Progenitor cell of endocrine pancreas (in vitro differentiated cells): Measurements from ENCODE around the gene PPP1R13L. TPM values are rescaled to one million over a fixed set of nuclear protein-coding genes. Genes with fewer than 3 reads are reported as not detected.
A peak's percentile ranks its signal among the peaks of the same experiment; 100 is the strongest.
"Not testable (repeated sequence)": the region's sequence is repeated elsewhere in the genome, so short reads cannot be mapped to it uniquely, and the experiment has no call there.

Experiments used
- DNase-seq: peaks from one replicate; pipeline ENCODE4 v3.0.0; 2021; ENCODE audit warnings: low spot score; ENCODE audit not compliant: unreplicated experiment
- H3K27ac Mint-ChIP-seq: 2 replicates; pipeline ENCODE4 v1.8.0; 2021; ENCODE audit warnings: mild to moderate bottlenecking, moderate library complexity, mixed read lengths
- H3K27me3 Mint-ChIP-seq: 2 replicates; pipeline ENCODE4 v1.8.0; 2021; ENCODE audit warnings: mixed read lengths
- H3K36me3 Mint-ChIP-seq: 2 replicates; pipeline ENCODE4 v1.8.0; 2022; ENCODE audit warnings: mixed read lengths; ENCODE audit not compliant: insufficient read depth
- H3K4me1 Mint-ChIP-seq: 2 replicates; pipeline ENCODE4 v1.8.0; 2021; ENCODE audit warnings: low read depth, mixed read lengths
- H3K4me3 Mint-ChIP-seq: 2 replicates; pipeline ENCODE4 v1.8.0; 2021; ENCODE audit warnings: low read depth, mild to moderate bottlenecking, moderate library complexity, mixed read lengths
- H3K9me3 Mint-ChIP-seq: 2 replicates; pipeline ENCODE4 v1.8.0; 2021; ENCODE audit warnings: low read depth, mixed read lengths
- total RNA-seq: library from RNA; stranded (reverse); gene quantifications from 2 replicates; pipeline ENCODE4 v1.2.1, GENCODE V29; 2021
- TF ChIP-seq, protein P1 (sequence below): fragments of 200-600 bp; sonication (generic); IDR thresholded peaks from one replicate; pipeline ENCODE4 v1.5.0; 2021; ENCODE audit warnings: antibody characterized with exemption, mild to moderate bottlenecking; ENCODE audit not compliant: unreplicated experiment

The PPP1R13L gene
- total RNA-seq, 1 donor from 2014 or later, result 27.2 TPM

DNA sequence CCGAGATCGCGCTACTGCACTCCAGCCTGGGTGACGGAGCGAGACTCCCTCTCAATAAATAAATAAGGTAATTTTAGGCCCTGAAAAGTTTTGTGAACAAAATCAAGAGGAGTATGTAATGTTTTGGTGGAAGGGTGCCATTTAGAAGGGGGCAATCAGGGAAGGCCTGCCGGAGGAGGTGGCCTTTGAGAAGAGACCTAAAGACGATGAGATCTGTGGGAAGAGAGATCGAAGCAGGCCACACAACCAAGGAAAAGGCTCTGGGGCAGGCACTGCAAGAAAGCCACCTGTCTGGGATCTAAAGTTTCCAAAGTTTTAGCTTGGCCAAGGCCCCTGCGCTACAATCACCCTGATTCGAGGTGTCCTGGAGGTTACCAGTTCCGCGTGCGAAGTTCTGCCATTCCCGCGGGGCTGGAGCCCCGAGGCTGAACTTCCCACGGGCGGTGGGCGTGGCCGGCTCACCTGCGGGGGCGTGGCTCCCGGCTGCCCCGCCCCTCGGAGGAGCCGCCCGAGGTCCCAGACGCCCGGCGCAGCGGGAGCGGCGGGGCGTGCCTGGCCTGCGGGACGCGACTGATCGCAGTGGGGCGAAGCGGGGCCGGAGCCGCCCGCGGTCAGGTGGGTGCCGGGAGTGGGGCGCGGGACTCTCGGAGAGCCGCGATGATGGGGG is 64.5 kb downstream of the PPP1R13L start, which contains the start of gene KLC3:
TSS of gene KLC3 (plus strand) at position 519 of the 667 bp plus-strand sequence. CDS start 4,792 bp downstream, outside the sequence.
- TF ChIP-seq, protein P1, sequence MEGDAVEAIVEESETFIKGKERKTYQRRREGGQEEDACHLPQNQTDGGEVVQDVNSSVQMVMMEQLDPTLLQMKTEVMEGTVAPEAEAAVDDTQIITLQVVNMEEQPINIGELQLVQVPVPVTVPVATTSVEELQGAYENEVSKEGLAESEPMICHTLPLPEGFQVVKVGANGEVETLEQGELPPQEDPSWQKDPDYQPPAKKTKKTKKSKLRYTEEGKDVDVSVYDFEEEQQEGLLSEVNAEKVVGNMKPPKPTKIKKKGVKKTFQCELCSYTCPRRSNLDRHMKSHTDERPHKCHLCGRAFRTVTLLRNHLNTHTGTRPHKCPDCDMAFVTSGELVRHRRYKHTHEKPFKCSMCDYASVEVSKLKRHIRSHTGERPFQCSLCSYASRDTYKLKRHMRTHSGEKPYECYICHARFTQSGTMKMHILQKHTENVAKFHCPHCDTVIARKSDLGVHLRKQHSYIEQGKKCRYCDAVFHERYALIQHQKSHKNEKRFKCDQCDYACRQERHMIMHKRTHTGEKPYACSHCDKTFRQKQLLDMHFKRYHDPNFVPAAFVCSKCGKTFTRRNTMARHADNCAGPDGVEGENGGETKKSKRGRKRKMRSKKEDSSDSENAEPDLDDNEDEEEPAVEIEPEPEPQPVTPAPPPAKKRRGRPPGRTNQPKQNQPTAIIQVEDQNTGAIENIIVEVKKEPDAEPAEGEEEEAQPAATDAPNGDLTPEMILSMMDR, result no peak
- H3K4me1 Mint-ChIP-seq, result peaks cover 3% of the 10 kb centered on the region
- H3K27ac Mint-ChIP-seq, result no peak within 1 kb of the TSS
- no peaks in the 10 kb centered on the region for H3K9me3 Mint-ChIP-seq
- peaks cover 31% of the 10 kb centered on the region for H3K27me3 Mint-ChIP-seq
- H3K36me3 Mint-ChIP-seq, result no peaks in the 10 kb centered on the region
- peak within 1 kb of the TSS; percentile 45 for H3K4me3 Mint-ChIP-seq
- peak; percentile 57 for DNase-seq

- no peaks in the 10 kb centered on the region for H3K36me3 Mint-ChIP-seq
- peaks cover 28% of the 10 kb centered on the region for H3K27me3 Mint-ChIP-seq
- TF ChIP-seq, protein P1, result no peak
- peaks cover 2% of the 10 kb centered on the region for H3K4me1 Mint-ChIP-seq
- DNase-seq, result no peak
- peak overlapping the region; percentile 45 for H3K4me3 Mint-ChIP-seq
- H3K27ac Mint-ChIP-seq, result no peak overlapping the region
- no peaks in the 10 kb centered on the region for H3K9me3 Mint-ChIP-seq
These were observed 65.2 kb downstream of the PPP1R13L start for GRCh38 chr19:45339629-45340028.

DNA sequence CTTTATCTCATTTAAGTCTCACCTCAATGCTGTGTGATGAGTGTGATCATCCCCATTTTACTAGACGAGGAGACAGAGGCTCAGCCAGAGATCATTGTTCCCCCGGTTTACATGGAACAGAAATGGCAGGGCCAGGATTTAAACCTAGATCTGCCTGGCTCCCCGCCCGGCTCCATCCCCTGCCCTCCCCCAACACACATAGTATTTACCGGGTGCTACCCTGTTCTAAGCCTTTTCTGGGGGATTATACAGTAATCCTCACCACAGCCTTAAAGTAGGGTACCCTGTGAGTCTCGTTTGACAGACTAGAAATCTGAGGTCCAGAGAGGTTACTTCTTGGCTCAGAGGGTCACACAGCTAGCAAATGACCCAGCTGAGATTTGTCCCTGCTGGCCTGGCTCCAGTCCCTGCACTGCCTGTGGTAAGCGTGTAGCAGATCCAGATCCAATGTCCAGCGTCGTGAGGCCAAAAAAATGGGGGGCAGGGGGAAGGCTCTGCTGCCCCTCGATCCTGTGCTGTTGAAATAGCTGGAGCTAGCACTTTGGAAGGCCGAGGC is 68.1 kb downstream of the PPP1R13L start:
- DNase-seq, result no peak
- Mint-ChIP-seq H3K27me3 (peaks cover 20% of the 10 kb centered on the region), H3K27ac (no peak overlapping the region), H3K4me1 (peaks cover 2% of the 10 kb centered on the region), H3K36me3 (no peaks in the 10 kb centered on the region), H3K9me3 (no peaks in the 10 kb centered on the region), H3K4me3 (no peak overlapping the region)
- TF ChIP-seq, protein P1, result no peak

DNA sequence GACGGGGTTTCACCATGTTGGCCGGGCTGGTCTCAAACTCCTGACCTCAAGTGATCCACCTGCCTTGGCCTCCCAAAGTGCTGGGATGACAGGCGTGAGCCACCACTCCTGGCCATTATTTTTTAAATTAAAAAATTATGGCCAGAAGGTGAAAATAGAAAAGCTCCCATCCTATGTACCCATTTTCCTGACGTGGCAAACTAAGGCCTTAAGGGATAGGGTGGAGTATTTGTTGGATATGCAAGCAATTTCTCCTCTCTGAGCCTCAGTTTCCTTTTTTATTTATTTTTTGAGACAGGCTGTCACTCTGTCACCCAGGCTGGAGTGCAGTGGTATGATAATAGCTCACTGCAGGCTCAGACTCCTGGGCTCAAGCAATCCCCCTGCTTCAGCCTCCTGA is 70.0 kb downstream of the PPP1R13L start:
- DNase-seq, H3K4me3 Mint-ChIP-seq, H3K36me3 Mint-ChIP-seq, H3K27ac Mint-ChIP-seq, H3K9me3 Mint-ChIP-seq, H3K4me1 Mint-ChIP-seq: not testable (repeated sequence)
- peaks cover 14% of the 10 kb centered on the region for H3K27me3 Mint-ChIP-seq

DNA sequence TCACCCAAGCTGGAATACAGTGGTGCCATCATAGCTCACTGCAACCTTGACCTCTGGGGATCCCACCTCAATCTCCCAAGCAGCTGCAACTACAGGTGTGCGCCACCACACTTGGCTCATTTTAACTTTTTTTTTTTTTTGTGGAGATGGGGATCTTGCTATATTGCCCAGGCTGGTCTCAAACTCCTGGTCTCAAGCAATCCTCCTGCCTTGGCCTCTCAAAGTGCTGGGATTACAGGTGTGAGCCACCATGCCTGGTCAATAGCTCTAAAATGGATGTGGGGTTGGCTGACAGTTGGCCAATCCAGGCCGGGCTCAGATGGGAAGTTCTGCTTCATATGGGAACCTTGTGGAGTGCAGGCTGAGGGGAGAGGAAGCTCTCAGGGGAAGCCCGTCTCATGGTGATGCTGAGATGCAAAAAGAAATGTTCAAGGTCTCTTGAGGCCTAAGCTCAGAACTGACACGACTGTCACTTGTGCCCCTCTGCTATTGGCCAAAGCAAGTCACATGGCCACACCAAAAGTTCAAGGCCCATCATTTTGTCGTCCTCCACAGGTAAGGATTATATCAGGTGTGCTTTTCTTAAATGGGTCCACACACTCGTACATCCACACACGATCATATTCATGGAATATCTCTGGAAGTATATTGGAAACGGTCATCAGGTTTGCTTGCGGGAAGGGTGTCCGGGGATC is 71.1 kb downstream of the PPP1R13L start:
- TF ChIP-seq, protein P1, result no peak
- Mint-ChIP-seq H3K4me1 (no peaks in the 10 kb centered on the region), H3K27ac (no peak overlapping the region), H3K4me3 (no peak overlapping the region), H3K9me3 (no peaks in the 10 kb centered on the region), H3K36me3 (no peaks in the 10 kb centered on the region), H3K27me3 (peaks cover 11% of the 10 kb centered on the region)
- no peak for DNase-seq
